Midbrain (tissue), 1 donor: ENCODE data around the gene PNO1.

Experiments used
- DNase-seq: peaks from one replicate; lab custom pipeline; 2025; lab: John Stamatoyannopoulos, UW

The PNO1 gene

DNA sequence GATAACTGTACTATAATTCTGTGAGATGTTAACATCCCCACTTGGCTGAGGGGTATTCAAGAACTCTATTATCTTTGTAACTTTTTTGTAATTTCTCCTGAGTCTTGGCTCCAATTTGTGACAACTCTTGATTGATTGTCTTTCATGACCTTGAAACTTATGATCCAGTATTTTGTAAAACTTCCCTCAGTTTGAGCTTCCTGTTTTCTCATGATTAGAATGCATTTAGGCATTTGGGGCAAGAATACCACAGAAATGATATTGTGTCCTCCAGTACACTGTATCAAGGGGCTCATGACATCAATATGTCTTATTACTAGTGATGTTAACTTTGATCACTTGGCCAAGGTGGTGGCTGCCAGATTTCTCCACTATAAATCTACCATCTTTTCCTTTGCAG, 37.4 kb downstream of the PNO1 start:
- no peak for DNase-seq

DNA sequence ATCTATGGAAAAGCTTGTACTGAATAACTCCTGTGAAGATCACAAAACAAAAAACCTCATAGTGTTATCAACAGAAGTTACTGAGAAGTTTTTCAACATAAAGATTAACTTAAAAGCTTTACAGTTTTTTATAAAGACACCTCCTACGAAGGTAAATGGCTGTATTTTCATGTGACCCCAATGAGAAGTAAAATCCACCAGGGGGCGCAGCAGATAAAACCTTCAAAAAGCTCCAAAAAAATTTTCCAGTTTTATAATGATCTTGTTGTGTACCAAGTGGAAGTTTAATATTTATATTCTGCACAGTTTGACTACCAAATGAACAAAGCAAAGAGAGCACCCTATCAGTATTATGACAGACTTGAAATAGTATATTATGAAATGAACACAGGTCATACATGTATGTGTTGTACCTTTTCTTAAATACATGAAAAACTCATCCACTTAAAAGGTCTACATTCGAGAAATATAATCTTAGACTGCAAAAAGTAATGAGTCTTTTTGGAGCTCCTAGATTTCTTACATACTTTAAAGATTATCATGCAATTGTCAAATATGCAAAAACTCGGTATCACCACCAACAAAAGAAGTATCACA, 38.5 kb downstream of the PNO1 start:
- no peak for DNase-seq

DNA sequence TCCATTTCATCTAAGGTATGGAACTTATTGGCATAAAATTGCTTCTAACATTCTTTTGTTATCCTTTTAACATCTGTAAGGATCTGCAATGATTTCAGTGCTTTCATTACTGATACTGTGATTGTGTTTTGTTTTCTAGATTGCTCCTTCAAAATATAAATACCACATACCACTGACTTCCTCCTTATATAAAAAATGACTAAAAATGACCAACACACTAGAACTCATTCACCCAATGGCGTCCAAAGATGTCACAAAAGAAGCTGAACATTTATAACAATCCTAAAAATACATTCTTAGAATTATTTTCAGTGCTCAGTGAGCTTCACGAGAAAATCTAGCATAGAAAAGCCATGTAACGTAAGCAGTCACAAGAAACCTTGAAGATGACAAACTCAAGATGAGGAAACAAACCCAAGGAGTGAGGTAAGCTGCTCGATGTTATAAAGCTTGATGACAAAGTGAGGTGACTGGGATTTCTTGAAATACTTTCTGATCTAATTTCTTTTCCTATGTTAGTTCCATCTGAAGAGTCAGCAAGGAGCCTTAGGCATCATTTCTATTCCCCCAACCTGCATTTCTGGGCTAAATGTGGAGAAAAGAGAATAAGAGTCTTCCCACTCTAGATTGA, 42.6 kb downstream of the PNO1 start:
- DNase-seq, result no peak

DNA sequence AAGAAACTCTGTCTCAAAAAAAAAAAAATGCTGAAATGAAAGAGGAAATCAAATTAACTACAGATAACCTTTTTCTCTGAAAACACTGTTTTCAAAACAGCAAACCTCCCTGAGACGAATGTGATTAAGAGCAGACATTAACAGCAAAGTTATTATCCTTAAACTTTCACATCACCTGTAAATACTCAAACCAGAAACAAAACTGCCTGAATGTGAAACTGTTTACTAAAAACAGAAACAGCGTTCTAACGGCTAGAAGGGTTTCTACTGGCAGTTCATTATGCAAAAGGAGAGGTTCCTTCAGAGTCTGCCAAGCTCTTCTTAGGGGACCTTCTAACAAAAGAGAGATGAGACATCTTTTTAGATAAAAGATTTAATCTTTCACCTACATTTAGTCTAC, 45.9 kb downstream of the PNO1 start:
- no peak for DNase-seq

DNA sequence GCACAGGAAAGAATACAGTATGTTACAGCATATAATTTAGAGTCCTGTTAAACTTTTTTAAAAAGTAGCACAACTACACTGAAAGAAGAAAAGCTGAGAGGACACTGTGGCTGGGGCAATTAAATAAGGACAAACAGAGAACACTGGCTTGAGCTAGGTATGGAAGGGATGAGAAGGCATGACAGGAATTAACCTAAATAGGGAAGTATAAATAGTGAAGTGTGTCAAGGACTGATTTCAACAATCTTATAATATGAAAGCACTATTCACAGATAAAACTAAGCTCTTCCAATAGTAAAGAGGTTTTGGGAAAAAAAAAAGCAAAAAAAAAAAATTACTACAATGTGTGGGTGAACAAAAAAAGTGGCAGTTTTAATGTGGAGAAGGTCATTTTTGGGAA, 49.1 kb downstream of the PNO1 start:
- DNase-seq, result no peak

DNA sequence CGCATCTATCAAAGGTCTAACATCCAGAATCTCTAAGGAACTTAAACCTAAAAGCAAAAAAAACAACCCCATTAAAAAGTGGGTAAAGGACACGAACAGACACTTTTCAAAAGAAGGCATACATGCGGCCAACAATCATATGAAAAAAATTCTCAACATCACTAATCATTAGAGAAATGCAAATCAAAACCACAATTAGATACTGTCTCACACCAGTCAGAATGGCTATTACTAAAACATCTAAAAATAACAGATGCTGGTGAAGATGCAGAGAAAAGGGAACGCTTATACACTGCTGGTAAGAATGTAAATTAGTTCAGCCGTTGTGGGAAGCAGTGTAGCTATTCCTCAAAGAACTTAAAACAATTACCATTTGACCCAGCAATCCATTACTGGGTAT, 56.7 kb downstream of the PNO1 start:
- no peak for DNase-seq

DNA sequence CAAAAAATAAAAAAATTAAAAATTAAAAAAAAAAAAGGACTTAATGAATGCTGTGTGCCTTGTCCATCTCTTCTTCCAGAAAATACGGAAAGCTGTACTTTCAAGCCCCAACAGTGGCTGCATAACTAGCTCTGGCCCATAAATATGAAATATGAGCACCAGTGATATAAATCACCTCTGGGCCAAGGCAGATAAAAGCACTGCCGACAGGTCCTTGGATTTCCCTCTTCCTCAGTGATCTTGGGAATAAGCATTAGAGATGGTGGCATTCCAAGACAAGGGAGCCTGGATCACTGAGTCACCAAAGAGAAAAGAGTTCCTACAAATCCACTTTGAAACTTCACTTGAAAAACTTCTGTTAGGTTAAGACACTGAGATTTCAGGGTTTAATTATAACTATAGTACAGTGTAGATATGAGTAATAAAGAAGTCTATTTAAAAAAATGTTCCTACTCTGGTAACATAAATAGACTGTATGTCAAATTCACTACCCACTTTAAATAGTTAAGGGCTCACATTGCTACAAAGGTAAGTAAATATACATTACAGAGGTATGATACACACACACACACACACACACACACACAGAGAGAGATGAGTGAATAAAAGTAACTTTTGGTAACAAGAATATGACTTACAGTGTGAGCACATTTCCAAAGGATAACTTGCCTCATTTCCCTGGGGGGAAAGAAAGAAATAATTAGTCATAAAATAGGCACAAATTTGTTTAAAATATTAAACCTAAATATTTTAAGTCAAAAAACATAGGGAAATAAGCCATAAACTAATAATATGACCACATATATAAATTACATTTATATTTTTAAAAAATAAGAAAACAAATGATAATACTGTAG, 59.0 kb downstream of the PNO1 start:
- DNase-seq, result no peak

DNA sequence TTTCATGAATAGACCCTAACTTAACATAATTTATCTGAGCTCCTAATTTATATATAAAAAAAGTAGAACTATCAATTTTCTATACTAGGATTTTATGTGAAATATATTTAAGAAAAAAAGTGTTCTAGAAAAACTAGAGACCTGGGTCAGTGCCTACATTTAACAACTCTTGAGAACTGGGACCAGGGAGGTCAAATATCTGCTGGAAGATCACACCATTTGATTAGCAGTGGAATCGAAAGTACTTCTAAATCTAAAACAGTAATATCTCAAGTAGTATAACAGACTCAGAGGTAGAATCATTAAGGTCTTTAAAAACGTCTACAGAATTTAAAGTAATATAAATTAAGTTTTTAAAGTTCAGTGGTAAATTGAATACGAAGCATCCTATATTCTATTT, 60.0 kb downstream of the PNO1 start:
- DNase-seq, result no peak

DNA sequence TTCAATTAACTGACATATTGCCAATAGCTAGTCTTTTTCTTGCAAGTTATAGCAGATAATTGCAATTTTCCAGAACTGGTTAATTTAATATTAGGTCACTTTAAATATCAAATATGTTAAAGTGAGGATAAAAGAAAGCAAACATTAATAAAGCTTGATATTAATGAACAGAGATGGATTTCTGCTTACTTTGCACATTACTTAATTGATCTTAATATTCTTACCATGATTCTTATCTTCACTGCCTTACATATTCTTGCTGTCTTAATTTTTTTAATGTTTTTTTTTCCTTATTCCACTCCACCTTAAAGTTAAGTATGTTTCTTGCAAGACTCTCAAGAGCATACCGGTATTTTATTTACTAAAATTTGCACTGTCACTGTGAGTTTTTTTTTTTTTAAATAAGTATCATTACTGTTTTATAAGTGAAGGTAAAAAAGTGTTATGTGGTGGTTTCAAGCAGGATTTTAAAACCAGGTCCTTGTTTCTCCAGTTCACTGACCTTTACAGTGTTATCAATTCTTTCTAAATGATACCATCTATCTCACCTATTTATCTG, 60.7 kb downstream of the PNO1 start:
- DNase-seq, result no peak

DNA sequence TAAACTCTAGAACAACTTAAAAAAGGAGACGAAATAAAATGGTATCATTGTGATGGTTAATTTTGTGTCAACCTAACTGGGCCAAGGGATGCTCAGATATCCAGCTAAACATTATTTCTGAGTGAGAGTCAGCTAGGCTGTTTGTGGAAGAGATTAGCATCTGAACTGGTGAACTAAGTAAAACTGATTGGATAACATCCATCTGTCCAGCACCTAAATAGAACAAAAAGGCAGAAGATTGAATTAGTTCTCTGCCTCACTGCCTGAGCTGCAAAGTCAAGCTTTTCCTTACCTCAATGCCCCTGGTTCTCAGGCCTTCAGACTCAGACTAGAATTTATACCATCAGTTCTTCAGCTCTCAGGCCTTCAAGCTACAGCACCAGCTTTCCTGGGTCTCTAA, 64.6 kb downstream of the PNO1 start:
- DNase-seq, result no peak

DNA sequence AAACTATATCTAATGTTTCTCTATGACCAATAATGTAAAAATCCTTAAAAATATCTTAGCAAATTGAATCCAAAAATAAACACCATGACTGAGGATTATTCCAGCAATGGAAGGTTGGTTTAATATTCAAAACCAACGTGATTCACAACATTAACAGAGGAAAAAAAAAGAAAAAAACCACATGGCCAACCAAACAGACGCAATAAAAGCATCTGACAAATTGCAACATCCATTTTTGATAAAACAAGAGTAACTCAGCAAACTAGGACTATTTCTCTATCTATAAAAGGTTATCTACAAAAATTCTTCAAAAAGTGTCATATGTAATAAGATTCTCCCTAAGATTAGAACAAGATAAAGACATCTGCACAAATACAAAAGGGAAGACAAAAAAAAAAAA, 65.7 kb downstream of the PNO1 start:
- no peak for DNase-seq

DNA sequence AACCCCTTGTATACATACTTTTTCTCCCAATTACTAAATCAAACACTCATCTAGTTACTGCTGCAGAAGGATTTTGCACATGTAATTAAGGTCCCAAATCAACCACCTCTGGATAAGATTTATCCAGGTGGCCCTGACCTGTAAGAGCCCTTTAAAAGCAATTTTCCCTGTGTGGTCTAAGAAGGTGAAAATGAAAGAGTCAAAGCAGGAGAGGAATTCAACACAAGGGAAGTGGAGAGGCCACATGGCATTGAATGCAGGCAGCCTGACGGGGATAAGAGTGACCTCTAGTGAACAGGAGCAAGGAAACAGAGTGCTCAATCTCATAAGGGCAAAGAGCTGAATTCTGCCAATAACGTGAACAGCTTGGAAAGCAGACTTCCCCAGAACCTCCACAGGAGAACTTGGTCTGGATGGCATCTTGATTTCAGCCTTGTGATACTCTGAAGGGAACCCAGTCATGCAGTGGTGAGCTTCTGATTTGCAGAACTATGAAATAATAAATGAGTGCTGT, 67.5 kb downstream of the PNO1 start:
- DNase-seq, result no peak
